Measurements from ENCODE around the gene BPIFB1.

Gene BPIFB1

DNA sequence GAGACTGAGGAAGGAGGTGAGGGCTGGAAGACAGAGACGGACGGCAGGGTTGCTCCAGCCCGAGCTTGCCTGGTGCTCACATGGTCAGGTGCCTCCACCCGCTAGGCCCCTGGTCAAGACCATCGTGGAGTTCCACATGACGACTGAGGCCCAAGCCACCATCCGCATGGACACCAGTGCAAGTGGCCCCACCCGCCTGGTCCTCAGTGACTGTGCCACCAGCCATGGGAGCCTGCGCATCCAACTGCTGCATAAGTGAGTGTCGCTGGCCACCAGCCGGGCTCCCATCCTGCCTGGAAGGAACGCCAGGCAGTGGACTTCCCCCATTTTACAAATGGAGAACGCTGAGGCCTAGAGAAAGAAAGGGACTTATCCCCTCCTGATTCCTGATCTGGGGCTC, 7.8 kb downstream of the BPIFB1 start:
- DNase-seq (ENCODE audit: low read depth): no peak
- no peak overlapping the region for H3K4me3 ChIP-seq (ENCODE audit: low read depth, low read length)
- TF ChIP-seq POLR2A (IDR thresholded peaks at IDR 0.05; ENCODE audit: extremely low read depth, insufficient read length): no peak
- TF ChIP-seq, protein P1, sequence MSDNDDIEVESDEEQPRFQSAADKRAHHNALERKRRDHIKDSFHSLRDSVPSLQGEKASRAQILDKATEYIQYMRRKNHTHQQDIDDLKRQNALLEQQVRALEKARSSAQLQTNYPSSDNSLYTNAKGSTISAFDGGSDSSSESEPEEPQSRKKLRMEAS (IDR thresholded peaks at IDR 0.05; ENCODE audit: low read depth, low read length): no peak

DNA sequence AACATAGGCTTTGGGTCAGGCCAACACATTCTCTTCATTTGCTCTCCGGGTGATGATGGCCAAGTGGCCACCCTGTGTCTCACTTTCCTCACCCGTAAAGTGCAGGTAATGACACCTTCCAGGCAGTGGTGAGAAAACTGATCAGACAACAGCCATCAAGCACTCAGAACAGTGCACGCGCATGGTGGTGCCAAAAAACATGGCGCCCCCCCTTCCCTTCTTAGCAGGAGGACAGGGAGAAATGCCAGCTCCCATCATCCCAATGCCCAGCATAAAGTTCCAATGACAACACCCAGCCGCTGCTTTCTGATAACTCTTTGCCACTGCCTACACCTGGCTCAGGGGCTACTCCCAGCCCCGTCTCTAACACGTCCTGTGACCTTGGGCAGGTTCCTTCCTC, 8.4 kb downstream of the BPIFB1 start:
- DNase-seq (ENCODE audit: low read depth): no peak
- TF ChIP-seq MYC (IDR thresholded peaks at IDR 0.05; ENCODE audit: low read depth, low read length) (no peak), POLR2A (IDR thresholded peaks at IDR 0.05; ENCODE audit: extremely low read depth, insufficient read length) (no peak)
- TF ChIP-seq, protein P1 (IDR thresholded peaks at IDR 0.05; ENCODE audit: low read depth, low read length): no peak
- TF ChIP-seq, protein P2, sequence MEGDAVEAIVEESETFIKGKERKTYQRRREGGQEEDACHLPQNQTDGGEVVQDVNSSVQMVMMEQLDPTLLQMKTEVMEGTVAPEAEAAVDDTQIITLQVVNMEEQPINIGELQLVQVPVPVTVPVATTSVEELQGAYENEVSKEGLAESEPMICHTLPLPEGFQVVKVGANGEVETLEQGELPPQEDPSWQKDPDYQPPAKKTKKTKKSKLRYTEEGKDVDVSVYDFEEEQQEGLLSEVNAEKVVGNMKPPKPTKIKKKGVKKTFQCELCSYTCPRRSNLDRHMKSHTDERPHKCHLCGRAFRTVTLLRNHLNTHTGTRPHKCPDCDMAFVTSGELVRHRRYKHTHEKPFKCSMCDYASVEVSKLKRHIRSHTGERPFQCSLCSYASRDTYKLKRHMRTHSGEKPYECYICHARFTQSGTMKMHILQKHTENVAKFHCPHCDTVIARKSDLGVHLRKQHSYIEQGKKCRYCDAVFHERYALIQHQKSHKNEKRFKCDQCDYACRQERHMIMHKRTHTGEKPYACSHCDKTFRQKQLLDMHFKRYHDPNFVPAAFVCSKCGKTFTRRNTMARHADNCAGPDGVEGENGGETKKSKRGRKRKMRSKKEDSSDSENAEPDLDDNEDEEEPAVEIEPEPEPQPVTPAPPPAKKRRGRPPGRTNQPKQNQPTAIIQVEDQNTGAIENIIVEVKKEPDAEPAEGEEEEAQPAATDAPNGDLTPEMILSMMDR (IDR thresholded peaks at IDR 0.05; ENCODE audit: low read depth, low read length): no peak
- no peak overlapping the region for H3K4me3 ChIP-seq (ENCODE audit: low read depth, low read length)

DNA sequence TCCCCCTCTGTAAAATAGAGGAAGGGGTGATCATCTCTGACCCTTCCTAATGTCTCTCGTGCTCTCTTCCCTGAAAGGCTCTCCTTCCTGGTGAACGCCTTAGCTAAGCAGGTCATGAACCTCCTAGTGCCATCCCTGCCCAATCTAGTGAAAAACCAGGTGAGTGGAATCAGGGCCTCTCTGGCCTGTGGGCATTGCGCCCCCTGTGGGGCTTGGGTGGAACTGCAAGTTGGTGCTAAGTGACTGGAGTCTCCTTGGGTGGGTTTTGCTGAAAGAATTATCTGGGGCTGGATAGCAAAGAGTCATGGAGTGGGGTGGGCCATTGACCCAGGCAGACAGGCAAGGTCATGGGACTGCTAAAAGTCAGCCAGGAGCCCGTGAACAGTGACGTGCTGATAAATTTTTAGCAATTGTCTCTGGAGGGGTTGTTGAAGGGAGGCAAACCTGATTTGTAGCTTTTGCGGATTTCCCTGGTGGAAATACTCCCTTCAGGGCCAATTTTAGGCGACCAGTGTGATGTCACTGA, 8.9 kb downstream of the BPIFB1 start:
- TF ChIP-seq, protein P2 (IDR thresholded peaks at IDR 0.05; ENCODE audit: low read depth, low read length): peak; percentile 100
- no peak for TF ChIP-seq POLR2A (IDR thresholded peaks at IDR 0.05; ENCODE audit: extremely low read depth, insufficient read length)
- no peak overlapping the region for H3K4me3 ChIP-seq (ENCODE audit: low read depth, low read length)
- peak; percentile 52 for DNase-seq (ENCODE audit: low read depth)

DNA sequence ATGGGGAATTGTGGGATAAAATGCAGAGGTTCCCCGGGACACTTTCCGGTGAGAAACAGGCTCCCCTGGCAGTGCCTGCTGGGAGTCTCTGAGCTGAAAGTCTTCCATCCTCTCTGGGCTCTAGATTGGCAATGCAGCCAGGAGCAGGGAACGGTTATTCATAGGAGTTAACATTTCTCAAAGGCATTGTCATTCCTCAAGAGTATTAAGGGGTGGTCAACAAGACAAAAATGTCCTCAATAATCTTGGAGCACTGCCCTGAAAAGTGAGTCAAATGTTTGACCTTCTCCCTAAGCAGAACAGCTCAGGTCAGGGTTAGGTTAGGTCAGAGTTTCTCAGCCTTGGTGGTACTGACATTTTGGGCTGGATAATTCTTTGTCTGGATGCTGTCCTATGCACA, 13.2 kb downstream of the BPIFB1 start:
- no peak for DNase-seq (ENCODE audit: low read depth)
- no peak overlapping the region for H3K4me3 ChIP-seq (ENCODE audit: low read depth, low read length)
- TF ChIP-seq POLR2A (IDR thresholded peaks at IDR 0.05; ENCODE audit: extremely low read depth, insufficient read length): no peak

DNA sequence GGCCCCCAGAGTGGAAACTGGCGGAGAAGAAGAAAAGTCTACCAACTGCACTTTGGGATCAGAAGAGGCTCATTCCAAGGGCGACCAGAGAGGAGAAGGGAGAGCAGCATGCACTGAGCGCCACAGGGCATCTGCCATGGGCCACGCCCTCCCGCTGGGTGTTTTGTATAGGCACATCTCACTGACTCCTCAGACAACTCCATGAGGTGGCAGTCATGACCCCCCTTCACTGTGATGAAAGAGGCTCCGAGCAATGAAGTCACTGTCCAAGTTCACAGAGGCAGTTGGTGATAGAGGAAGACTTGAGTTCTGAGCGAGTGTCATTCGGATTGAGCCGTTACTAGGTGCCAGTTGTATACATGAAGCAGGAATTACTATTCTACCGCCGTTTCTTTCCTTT, 15.4 kb downstream of the BPIFB1 start:
- H3K4me3 ChIP-seq (ENCODE audit: low read depth, low read length): no peak overlapping the region
- TF ChIP-seq POLR2A (IDR thresholded peaks at IDR 0.05; ENCODE audit: extremely low read depth, insufficient read length): no peak
- TF ChIP-seq, protein P1 (IDR thresholded peaks at IDR 0.05; ENCODE audit: low read depth, low read length): no peak
- TF ChIP-seq, protein P2 (IDR thresholded peaks at IDR 0.05; ENCODE audit: low read depth, low read length): no peak
- TF ChIP-seq MYC (IDR thresholded peaks at IDR 0.05; ENCODE audit: low read depth, low read length): no peak
- DNase-seq (ENCODE audit: low read depth): peak; percentile 38

DNA sequence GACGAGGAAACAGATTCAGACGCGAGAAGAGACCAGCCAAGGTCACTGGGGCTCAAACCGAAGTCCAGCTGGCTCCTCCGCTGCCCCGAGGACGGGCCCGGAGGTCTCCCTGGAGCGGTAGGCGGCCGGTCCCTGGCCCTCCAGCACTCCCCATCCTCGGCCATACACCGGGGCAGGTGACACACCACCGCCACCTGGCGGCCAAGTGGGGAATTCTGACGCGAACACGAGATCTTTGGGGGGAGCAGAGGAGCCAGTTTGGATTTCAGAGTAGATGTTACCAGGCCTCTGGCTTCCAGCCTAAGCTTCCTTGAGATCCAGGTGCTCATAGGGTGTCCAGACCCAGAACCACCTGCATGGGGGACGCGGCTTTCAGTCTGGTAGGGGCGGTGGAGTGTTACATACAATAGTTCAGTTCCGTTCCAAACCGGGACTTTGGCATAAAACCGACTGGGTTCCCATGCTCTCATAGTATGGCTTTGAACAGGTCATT, 16.1 kb downstream of the BPIFB1 start:
- DNase-seq (ENCODE audit: low read depth): peak; percentile 65
- no peak for TF ChIP-seq MYC (IDR thresholded peaks at IDR 0.05; ENCODE audit: low read depth, low read length)
- TF ChIP-seq, protein P2 (IDR thresholded peaks at IDR 0.05; ENCODE audit: low read depth, low read length): peak; percentile 88
- TF ChIP-seq, protein P1 (IDR thresholded peaks at IDR 0.05; ENCODE audit: low read depth, low read length): peak; percentile 53; the same call in 1 of the 2 replicates
- no peak overlapping the region for H3K4me3 ChIP-seq (ENCODE audit: low read depth, low read length)

DNA sequence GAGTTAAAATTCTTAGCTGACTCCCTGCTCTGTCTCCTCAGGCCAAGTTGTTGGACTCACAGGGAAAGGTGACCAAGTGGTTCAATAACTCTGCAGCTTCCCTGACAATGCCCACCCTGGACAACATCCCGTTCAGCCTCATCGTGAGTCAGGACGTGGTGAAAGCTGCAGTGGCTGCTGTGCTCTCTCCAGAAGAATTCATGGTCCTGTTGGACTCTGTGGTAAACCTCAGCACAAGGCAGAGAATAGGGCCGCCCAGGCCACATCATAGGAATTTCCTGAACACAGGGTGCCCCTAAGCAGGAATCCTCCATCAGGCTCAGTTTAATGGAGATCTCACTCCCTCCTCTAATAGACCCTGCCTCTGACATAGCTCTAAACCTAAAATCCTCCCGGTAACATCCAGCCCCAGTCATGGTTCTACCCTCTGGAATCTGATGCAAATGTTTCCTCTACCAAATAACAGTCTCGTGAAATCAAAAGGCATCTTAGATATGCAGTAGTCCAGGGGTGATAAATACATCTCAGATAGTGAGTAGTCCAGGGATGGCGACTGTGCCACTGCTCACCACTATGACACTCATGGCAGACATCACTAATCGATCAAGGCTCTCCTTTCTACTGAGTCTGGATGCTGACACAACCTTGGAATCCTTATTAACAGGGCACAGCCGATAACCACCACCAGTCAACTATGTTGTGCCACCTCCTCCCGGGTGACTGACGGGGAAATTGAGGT, 18.3 kb downstream of the BPIFB1 start:
- no peak overlapping the region for H3K4me3 ChIP-seq (ENCODE audit: low read depth, low read length)

More for the DNA sequence above, 18.3 kb downstream of the BPIFB1 start:
- no peak for DNase-seq (ENCODE audit: low read depth)
- no peak for TF ChIP-seq POLR2A (IDR thresholded peaks at IDR 0.05; ENCODE audit: extremely low read depth, insufficient read length)
- TF ChIP-seq, protein P1 (IDR thresholded peaks at IDR 0.05; ENCODE audit: low read depth, low read length): no peak
- no peak for TF ChIP-seq MYC (IDR thresholded peaks at IDR 0.05; ENCODE audit: low read depth, low read length)
- TF ChIP-seq, protein P2 (IDR thresholded peaks at IDR 0.05; ENCODE audit: low read depth, low read length): no peak

Measured in NB4 (cell line).